NCI-H510A treated with DMSO at 0.1 percent for 48 hours (cell line): ENCODE results near the gene PRICKLE1.

Experiments
- DNase-seq: peaks from one replicate; lab custom pipeline; 2025; lab: John Stamatoyannopoulos, UW

PRICKLE1 gene

GRCh38 chr12:42450248-42450647, 139.3 kb downstream of the PRICKLE1 start:
- DNase-seq, result no peak

- DNase-seq, result no peak
Observed at GRCh38 chr12:42448841-42449240, 140.7 kb downstream of the PRICKLE1 start.

GRCh38 chr12:42447371-42447786, 142.2 kb downstream of the PRICKLE1 start:
- DNase-seq, result no peak

- DNase-seq, result no peak
Observed at GRCh38 chr12:42446761-42447160, 142.8 kb downstream of the PRICKLE1 start.

- DNase-seq, result no peak
Observed at GRCh38 chr12:42445891-42446290, 143.7 kb downstream of the PRICKLE1 start.

GRCh38 chr12:42444192-42444943, 145.2 kb downstream of the PRICKLE1 start:
- no peak for DNase-seq

GRCh38 chr12:42442888-42443287, 146.7 kb downstream of the PRICKLE1 start:
- DNase-seq, result no peak

- DNase-seq, result no peak
Observed at GRCh38 chr12:42442311-42442759, 147.2 kb downstream of the PRICKLE1 start.

- DNase-seq, result no peak
Observed at GRCh38 chr12:42440608-42441007, 148.9 kb downstream of the PRICKLE1 start.

- no peak for DNase-seq
Observed at GRCh38 chr12:42432517-42433140, 156.9 kb downstream of the PRICKLE1 start.

GRCh38 chr12:42428850-42429249, 160.7 kb downstream of the PRICKLE1 start:
- DNase-seq, result no peak

GRCh38 chr12:42426746-42427145, 162.8 kb downstream of the PRICKLE1 start:
- no peak for DNase-seq

- DNase-seq, result no peak
Observed at GRCh38 chr12:42422785-42423184, 166.8 kb downstream of the PRICKLE1 start.

GRCh38 chr12:42421844-42422779, 167.4 kb downstream of the PRICKLE1 start:
- no peak for DNase-seq

GRCh38 chr12:42420395-42420794, 169.2 kb downstream of the PRICKLE1 start:
- no peak for DNase-seq

- no peak for DNase-seq
Observed at GRCh38 chr12:42410340-42410739, 179.2 kb downstream of the PRICKLE1 start.

- no peak for DNase-seq
Observed at GRCh38 chr12:42409471-42409870, 180.1 kb downstream of the PRICKLE1 start.

GRCh38 chr12:42407306-42407705, 182.2 kb downstream of the PRICKLE1 start:
- DNase-seq, result no peak
